ENCODE results near the gene CD99. TPM values are rescaled to one million over a fixed set of nuclear protein-coding genes. Genes with fewer than 3 reads are reported as not detected.

CD99 gene
- total RNA-seq, 1 donor from 2014 or later = 102 TPM

GRCh38 chrX:2712428-2712827 lies 21.3 kb downstream of the CD99 start:
- H3K4me3 Mint-ChIP-seq = no peak overlapping the region
- peaks cover 34% of the 10 kb centered on the region for H3K36me3 Mint-ChIP-seq (ENCODE audit: low read depth)
- H3K9me3 Mint-ChIP-seq = no peaks in the 10 kb centered on the region
- ATAC-seq (ENCODE audit: low read depth) (no peak), DNase-seq (no peak)
- H3K27me3 Mint-ChIP-seq = no peaks in the 10 kb centered on the region
- intact Hi-C loops (cut with micrococcal nuclease) = no loop called here
- no peak overlapping the region for H3K27ac Mint-ChIP-seq
- no peak for TF ChIP-seq CTCF (IDR thresholded peaks at IDR 0.05)
- CTCF ChIA-PET = no interaction called here
- peaks cover 45% of the 10 kb centered on the region for H3K4me1 Mint-ChIP-seq
- POLR2A ChIA-PET = no interaction called here

- Mint-ChIP-seq H3K27ac (no peak overlapping the region), H3K9me3 (no peaks in the 10 kb centered on the region), H3K27me3 (no peaks in the 10 kb centered on the region), H3K4me3 (no peak overlapping the region), H3K36me3 (ENCODE audit: low read depth) (peaks cover 41% of the 10 kb centered on the region), H3K4me1 (peaks cover 38% of the 10 kb centered on the region)
- intact Hi-C loops (cut with micrococcal nuclease) = no loop called here
- ATAC-seq (ENCODE audit: low read depth) = no peak
- POLR2A ChIA-PET = no interaction called here
- TF ChIP-seq CTCF (IDR thresholded peaks at IDR 0.05) = no peak
- DNase-seq = no peak
- CTCF ChIA-PET = no interaction called here
These were observed 22.1 kb downstream of the CD99 start for GRCh38 chrX:2712890-2713840.

- Mint-ChIP-seq H3K27me3 (no peaks in the 10 kb centered on the region), H3K9me3 (no peaks in the 10 kb centered on the region), H3K4me1 (peaks cover 24% of the 10 kb centered on the region), H3K36me3 (ENCODE audit: low read depth) (peaks cover 55% of the 10 kb centered on the region), H3K27ac (no peak overlapping the region), H3K4me3 (no peak overlapping the region)
- POLR2A ChIA-PET = no interaction called here
- ATAC-seq (ENCODE audit: low read depth) (no peak), DNase-seq (no peak)
- no peak for TF ChIP-seq CTCF (IDR thresholded peaks at IDR 0.05)
- intact Hi-C loops (cut with micrococcal nuclease) = no loop called here
- CTCF ChIA-PET = no interaction called here
These were observed 23.5 kb downstream of the CD99 start for GRCh38 chrX:2714551-2714950.

GRCh38 chrX:2715066-2715600 lies 24.0 kb downstream of the CD99 start:
- Mint-ChIP-seq H3K4me1 (peaks cover 18% of the 10 kb centered on the region), H3K36me3 (ENCODE audit: low read depth) (peaks cover 61% of the 10 kb centered on the region), H3K27me3 (no peaks in the 10 kb centered on the region), H3K4me3 (no peak overlapping the region), H3K27ac (no peak overlapping the region), H3K9me3 (no peaks in the 10 kb centered on the region)
- no peak for DNase-seq
- TF ChIP-seq CTCF (IDR thresholded peaks at IDR 0.05) = no peak
- ChIA-PET POLR2A (no interaction called here), CTCF (no interaction called here)
- intact Hi-C loops (cut with micrococcal nuclease) = no loop called here
- ATAC-seq (ENCODE audit: low read depth) = no peak

GRCh38 chrX:2717312-2717711 lies 26.2 kb downstream of the CD99 start:
- ChIA-PET CTCF (no interaction called here), POLR2A (no interaction called here)
- ATAC-seq (ENCODE audit: low read depth) (no peak), DNase-seq (no peak)
- Mint-ChIP-seq H3K27ac (no peak overlapping the region), H3K4me3 (no peak overlapping the region), H3K9me3 (no peaks in the 10 kb centered on the region), H3K36me3 (ENCODE audit: low read depth) (peaks cover 68% of the 10 kb centered on the region), H3K27me3 (no peaks in the 10 kb centered on the region), H3K4me1 (peaks cover 9% of the 10 kb centered on the region)
- TF ChIP-seq CTCF (IDR thresholded peaks at IDR 0.05) = no peak
- intact Hi-C loops (cut with micrococcal nuclease) = no loop called here
